ENCODE measurements around the gene TACR1.
"Not testable (repeated sequence)": the region's sequence is repeated elsewhere in the genome, so short reads cannot be mapped to it uniquely, and the experiment has no call there.

TACR1 gene

GRCh38 chr2:75088791-75089190 lies 110.5 kb downstream of the TACR1 start:
- DNase-seq (ENCODE audit: low read depth in 2 of 2) = no peak

DNA sequence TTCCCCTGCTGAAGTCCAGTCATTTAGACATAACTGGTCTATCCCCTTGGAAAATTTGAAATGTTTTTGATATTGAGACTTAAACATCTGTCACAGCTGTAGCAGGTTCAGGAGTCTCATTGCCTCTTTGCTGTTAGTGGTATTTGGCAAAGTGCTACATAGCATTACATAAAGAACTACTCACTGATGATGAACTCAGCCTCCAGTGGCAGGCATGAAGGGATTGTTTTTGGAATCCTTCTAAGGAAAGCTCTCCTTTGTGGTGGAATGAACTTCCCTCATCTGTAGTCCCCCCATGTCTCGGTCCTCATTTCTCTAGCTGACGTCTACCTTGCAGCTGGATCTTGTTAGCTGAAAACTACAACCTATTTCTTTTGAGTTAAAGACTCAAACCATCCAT lies 111.6 kb downstream of the TACR1 start:
- DNase-seq (ENCODE audit: low read depth in 2 of 2) = no peak

DNA sequence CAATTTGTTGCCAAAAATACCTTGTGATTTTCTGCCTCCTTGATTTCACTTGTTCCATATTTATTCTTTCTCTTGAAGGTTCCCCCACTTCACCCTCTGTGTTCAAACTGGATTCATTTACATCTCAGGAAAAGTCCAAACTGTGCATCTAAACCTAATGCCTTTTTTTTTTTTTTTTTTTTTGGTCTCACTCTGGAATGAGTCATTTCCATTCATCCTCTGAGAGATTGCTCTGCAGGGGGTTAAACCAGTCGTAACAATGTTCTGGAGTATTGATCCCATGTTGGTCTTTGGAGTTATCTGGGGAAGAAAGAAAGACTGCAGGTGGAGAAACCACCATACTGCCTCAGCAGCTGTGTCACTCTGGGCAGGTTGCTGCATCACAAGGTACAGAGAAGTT lies 119.7 kb downstream of the TACR1 start:
- no peak for DNase-seq (ENCODE audit: low read depth in 2 of 2)

DNA sequence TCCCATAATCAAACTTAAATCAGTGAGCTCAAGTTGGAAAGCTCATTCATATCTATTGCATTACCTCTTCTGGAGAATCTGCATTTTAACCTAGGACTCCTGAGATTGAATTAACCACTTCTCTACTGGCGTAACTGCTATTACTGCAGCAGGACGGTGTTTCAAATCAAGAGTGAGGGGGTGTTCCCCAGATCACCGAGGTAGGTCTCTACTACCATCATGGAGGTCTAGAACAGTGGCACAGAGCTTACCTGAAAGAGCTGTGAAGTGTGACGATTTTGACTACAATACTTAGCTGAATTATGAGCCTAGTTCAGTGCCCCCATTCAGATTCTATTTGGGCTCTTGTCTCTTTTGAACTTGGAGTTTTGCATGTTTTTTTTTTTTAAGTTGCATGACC lies 121.4 kb downstream of the TACR1 start:
- no peak for DNase-seq (ENCODE audit: low read depth in 2 of 2)

GRCh38 chr2:75076088-75076487 lies 123.2 kb downstream of the TACR1 start:
- DNase-seq (ENCODE audit: low read depth in 2 of 2) = no peak

DNA sequence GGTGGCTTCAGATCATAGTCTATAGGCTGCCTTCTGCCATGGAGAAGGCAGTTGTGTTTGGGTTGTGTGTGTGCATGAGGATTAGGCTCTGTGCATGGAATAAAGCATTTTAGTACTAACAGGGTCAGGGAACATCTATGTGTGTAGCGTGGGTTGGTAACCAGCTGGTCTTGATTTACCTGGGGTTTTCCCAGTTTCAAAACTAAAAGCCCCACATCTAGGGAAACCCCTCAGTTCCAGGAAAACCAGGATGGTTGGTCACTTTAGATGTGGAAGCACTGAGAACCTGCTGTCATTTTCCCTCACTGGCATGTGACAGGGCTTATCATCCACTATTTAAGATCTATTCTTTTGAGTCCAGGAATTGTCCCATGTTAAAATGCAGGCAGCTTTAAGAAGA lies 124.6 kb downstream of the TACR1 start:
- no peak for DNase-seq (ENCODE audit: low read depth in 2 of 2)

GRCh38 chr2:75074228-75074627 lies 125.1 kb downstream of the TACR1 start:
- no peak for DNase-seq (ENCODE audit: low read depth in 2 of 2)

DNA sequence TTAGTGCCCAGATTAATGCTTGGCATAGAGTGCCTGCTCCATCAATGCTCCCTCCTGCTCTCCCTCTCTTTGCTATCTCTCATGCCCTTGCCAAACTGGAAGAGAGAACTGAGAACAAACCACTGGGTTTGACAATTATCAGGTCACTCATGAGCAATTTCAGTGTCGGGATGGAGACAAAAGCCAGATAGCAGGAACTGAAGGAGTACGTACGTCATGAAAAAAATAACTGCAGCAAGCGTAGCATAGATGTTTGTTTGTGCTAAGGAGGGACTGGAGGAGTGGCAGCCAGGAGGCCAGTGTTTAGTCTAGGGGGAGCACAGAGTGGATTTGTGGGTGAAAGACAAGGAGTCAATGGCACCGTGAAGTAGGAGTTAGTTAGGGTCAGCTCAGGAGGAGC lies 127.6 kb downstream of the TACR1 start:
- no peak for DNase-seq (ENCODE audit: low read depth in 2 of 2)

- no peak for DNase-seq (ENCODE audit: low read depth in 2 of 2)
Measured at GRCh38 chr2:75068546-75068945, 130.8 kb downstream of the TACR1 start.

DNA sequence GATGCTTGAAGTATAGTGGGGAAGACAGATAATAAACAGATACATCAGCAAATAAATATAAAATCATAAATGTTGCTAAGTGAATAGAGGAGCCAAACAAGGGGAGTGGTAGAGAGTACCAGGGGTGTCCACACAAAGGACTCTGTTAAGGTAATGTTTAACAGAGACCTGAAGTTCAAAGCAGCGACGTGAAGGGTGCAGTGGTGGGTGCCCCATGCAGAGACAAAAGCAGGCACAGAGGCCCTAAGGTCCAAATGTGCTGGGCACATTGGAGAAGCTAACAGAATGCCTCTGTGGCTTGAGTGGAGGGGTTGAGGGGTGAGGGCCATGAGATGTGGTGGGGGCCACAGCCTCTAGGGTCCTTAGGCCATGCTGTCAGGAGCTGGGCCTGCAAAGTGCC lies 131.8 kb downstream of the TACR1 start:
- no peak for DNase-seq (ENCODE audit: low read depth in 2 of 2)

- DNase-seq (ENCODE audit: low read depth in 2 of 2) = no peak
Measured at GRCh38 chr2:75066121-75066902, 133.0 kb downstream of the TACR1 start.

DNA sequence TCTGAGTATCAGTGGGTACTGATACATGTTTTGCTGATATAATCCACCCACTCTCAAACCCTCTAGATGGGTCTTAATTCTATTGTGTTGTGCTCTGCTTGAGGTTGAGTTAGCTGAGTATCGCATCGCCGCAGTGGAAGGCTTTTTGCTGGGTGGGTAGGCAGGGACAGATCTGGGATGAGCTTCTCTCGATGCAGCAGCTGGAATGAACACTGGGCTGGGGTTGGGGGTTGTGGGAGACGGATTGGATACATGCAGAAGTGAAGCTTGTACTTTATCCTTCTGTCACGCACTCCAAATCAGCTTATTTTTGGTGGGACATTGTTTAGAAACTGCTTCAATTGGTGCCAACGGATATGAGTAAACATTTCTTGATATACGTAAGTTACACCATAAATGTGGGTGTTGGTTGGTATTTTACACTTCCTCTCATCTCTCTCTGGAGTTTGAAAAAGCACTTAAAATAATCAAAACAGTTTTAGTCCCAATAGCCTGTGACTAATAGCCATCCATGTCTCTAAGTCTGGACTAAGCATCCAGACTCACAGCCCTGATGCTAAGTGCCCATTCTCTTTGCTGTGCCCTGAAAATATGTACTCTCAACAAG lies 133.8 kb downstream of the TACR1 start:
- DNase-seq (ENCODE audit: low read depth in 2 of 2) = no peak

GRCh38 chr2:75064691-75065396 lies 134.5 kb downstream of the TACR1 start:
- peak in 1 of 2 donors; percentile 24 for DNase-seq (ENCODE audit: low read depth in 2 of 2)

- no peak for DNase-seq (ENCODE audit: low read depth in 2 of 2)
Measured at GRCh38 chr2:75063906-75064305, 135.4 kb downstream of the TACR1 start.

- no peak for DNase-seq (ENCODE audit: low read depth in 2 of 2)
Measured at GRCh38 chr2:75058427-75058826, 140.9 kb downstream of the TACR1 start.

- DNase-seq (ENCODE audit: low read depth in 2 of 2) = not testable (repeated sequence)
Measured at GRCh38 chr2:75057150-75057549, 142.2 kb downstream of the TACR1 start.

GRCh38 chr2:75055820-75056675 lies 143.3 kb downstream of the TACR1 start:
- no peak for DNase-seq (ENCODE audit: low read depth in 2 of 2)

DNA sequence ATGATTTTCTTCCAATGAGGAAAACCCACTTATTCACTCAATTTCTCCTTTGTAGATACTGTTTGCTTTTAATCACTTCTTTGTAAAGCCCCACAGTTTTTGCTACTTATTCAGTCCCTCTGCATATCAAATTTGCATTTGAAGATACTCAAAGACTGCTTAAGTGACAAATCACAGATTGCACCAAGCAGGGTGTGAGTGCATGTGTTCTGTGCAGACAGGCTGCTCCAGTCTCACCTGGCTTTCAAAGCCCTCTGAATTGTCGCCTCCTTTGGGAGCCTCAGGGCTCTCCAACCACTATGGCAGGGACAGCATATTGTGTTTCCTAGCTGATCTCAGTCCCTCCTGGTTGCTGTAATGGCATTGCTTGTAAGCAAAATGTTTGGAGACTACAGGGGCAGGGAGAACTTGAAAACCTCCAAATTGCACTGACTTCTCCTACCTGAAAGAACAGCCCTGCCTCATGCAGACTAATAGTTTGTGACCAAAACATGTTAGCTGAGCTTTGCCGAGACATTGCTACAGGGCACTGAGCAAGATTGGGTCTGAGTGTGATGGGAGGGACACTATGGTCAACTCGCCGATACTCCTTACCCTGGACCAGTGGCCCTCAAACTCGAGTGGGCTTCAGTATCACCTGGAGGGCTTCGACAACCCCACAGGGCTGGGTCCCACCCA lies 144.0 kb downstream of the TACR1 start:
- DNase-seq (ENCODE audit: low read depth in 2 of 2) = no peak

DNA sequence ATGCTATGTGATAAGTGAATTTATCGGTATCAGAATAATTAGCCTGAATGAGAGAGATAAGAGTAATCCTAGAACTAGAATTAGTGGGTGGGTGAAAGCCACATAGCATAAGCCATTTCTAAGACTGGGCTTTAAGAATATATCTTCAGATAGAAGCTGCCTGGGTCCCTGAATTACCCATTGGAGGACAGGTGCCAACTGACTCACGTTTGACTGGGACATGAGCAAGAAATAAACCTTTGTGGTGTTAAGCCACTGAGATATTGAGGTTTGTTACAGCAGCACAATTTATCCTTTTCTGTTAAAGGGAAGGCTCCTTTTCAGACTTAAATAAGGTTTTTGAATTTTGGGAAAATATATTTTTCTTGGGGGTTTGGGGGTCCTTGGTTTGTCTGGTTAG lies 145.0 kb downstream of the TACR1 start:
- DNase-seq (ENCODE audit: low read depth in 2 of 2) = no peak

- no peak for DNase-seq (ENCODE audit: low read depth in 2 of 2)
Measured at GRCh38 chr2:75053484-75054112, 145.7 kb downstream of the TACR1 start.

Data from stimulated activated CD8-positive, alpha-beta memory T cell treated with anti-CD3 and anti-CD28 coated beads, Interleukin-7, amount 100 ng/mL, for 1 hour (primary cell).